Skeletal muscle tissue (tissue), 5 donors: ENCODE results near the gene ASXL2. TPM values are rescaled to one million over a fixed set of nuclear protein-coding genes. Genes with fewer than 3 reads are reported as not detected.

Experiments used
- H3K27ac ChIP-seq: one replicate; pipeline ENCODE4 v1.7.0; 2013; ENCODE audit warnings: mild to moderate bottlenecking, low read depth, low read length, inconsistent platforms
- H3K27me3 ChIP-seq, 3 donors: one replicate each; pipeline ENCODE4 v1.7.0; 2013; ENCODE audit warnings: low read length in 3 of 3; ENCODE audit not compliant: control insufficient read depth in 3 of 3, insufficient read depth in 3 of 3
- H3K36me3 ChIP-seq, 3 donors: one replicate each; pipeline ENCODE4 v1.7.0; 2013; ENCODE audit warnings: low read length in 3 of 3; ENCODE audit not compliant: control insufficient read depth in 3 of 3, insufficient read depth in 3 of 3
- H3K4me1 ChIP-seq, 3 donors: one replicate each; pipeline ENCODE4 v1.7.0; 2013; ENCODE audit warnings: low read length in 3 of 3, mild to moderate bottlenecking in 3 of 3; ENCODE audit not compliant: control insufficient read depth in 3 of 3, insufficient read depth in 3 of 3
- H3K4me3 ChIP-seq, 3 donors: one replicate each; pipeline ENCODE4 v1.7.0; 2013; ENCODE audit warnings: low read length in 3 of 3
- H3K9ac ChIP-seq, 3 donors: one replicate each; pipeline ENCODE4 v1.7.0; 2013; ENCODE audit warnings: low read length in 3 of 3, mild to moderate bottlenecking in 3 of 3, moderate library complexity in 2 of 3, low read depth in 1 of 3
- H3K9me3 ChIP-seq, 3 donors: one replicate each; pipeline ENCODE4 v1.7.0; 2013; ENCODE audit warnings: low read length in 3 of 3; ENCODE audit not compliant: control insufficient read depth in 3 of 3
- small RNA-seq: library from RNA; depleted of rRNA; stranded (forward); fragments of <200 nt; gene quantifications from one replicate; pipeline ENCODE3, GENCODE V24; 2014
- total RNA-seq: library from RNA; depleted of rRNA; stranded (reverse); fragments of >200 nt; gene quantifications from one replicate; pipeline ENCODE4 v1.2.3, GENCODE V29; 2014
- donor health status: Osteomylitis.

ASXL2 gene
- total RNA-seq, 1 donor from 2014 or later = 4.7 TPM

- Histone ChIP-seq H3K9ac (no peak overlapping the region), H3K4me3 (no peak overlapping the region), H3K27ac (no peak overlapping the region), H3K9me3 (no peaks in the 10 kb centered on the region), H3K36me3 (no peaks in the 10 kb centered on the region), H3K4me1 (no peaks in the 10 kb centered on the region), H3K27me3 (no peaks in the 10 kb centered on the region)
Observed at GRCh38 chr2:25684577-25685473, 193.5 kb downstream of the ASXL2 start.

Small RNA genes lying within 50 kb of the gene (small RNA-seq; reads per million reads assigned to genes)
- not detected for gene NDUFB4P4
- not detected for gene RF00019

Other genes with a start within 250 kb of the ASXL2 start
- 3.1 TPM for gene DTNB, start 204.9 kb downstream of the ASXL2 start, total RNA-seq
- 3.7 TPM for gene KIF3C, start 104.0 kb upstream of the ASXL2 start, total RNA-seq
- 49.1 TPM for gene RAB10, start 155.6 kb upstream of the ASXL2 start, total RNA-seq